Caco-2 (cell line): ENCODE measurements around the gene WDR83. TPM values are rescaled to one million over a fixed set of nuclear protein-coding genes. Genes with fewer than 3 reads are reported as not detected.

Experiments
- BruUV-seq: library from RNA; stranded (reverse); fragments of 400-500 nt; replicated peaks from 2 replicates; lab custom pipeline; 2021; lab: Mats Ljungman, UMichigan
- CTCF ChIA-PET: fragments of 300-600 bp; sonication (Branson Sonifier 250); formaldehyde crosslinking; loops from one replicate; lab custom pipeline; 2022; ENCODE audit warnings: antibody characterized with exemption; lab: Charles Lee
- POLR2A ChIA-PET: fragments of 300-600 bp; sonication (Branson Sonifier 250); formaldehyde crosslinking; loops from one replicate; lab custom pipeline; 2022; ENCODE audit warnings: antibody characterized with exemption; lab: Charles Lee
- DNase-seq, 2 experiments: peaks; one replicate each; pipeline versions ENCODE4 v3.0.0 to v3.0.0-alpha.2; 2020 to 2022
- H3K27me3 ChIP-seq: replicated peaks from 2 replicates; pipeline ENCODE4 v1.6.0; 2011; ENCODE audit warnings: low read length; ENCODE audit not compliant: control insufficient read depth, insufficient read depth
- H3K36me3 ChIP-seq: 2 replicates; pipeline ENCODE4 v1.5.1; 2011; ENCODE audit warnings: low read length; ENCODE audit not compliant: control insufficient read depth, insufficient read depth
- H3K4me1 ChIP-seq: fragments of 250-450 bp; sonication (Bioruptor Pico); 2 replicates; pipeline ENCODE4 v1.5.1; 2020; ENCODE audit warnings: mild to moderate bottlenecking
- H3K4me3 ChIP-seq: 2 replicates; pipeline ENCODE4 v1.5.1; 2011; ENCODE audit warnings: low read depth, mild to moderate bottlenecking, control low read depth, low read length
- H3K9me3 ChIP-seq: fragments of 250-450 bp; sonication (Bioruptor Pico); 2 replicates; pipeline ENCODE4 v1.5.1; 2020; ENCODE audit warnings: mild to moderate bottlenecking, moderate library complexity
- H3K27ac Mint-ChIP-seq: one replicate; pipeline ENCODE4 v1.8.0; 2022; ENCODE audit warnings: mixed read lengths; ENCODE audit not compliant: unreplicated experiment
- H3K27me3 Mint-ChIP-seq: one replicate; pipeline ENCODE4 v1.8.0; 2022; ENCODE audit warnings: mixed read lengths; ENCODE audit not compliant: insufficient read depth, unreplicated experiment
- H3K36me3 Mint-ChIP-seq: one replicate; pipeline ENCODE4 v1.8.0; 2022; ENCODE audit warnings: mild to moderate bottlenecking, mixed read lengths; ENCODE audit not compliant: insufficient read depth, unreplicated experiment
- H3K4me1 Mint-ChIP-seq: one replicate; pipeline ENCODE4 v1.8.0; 2022; ENCODE audit warnings: low read depth, mixed read lengths; ENCODE audit not compliant: unreplicated experiment
- H3K4me3 Mint-ChIP-seq: one replicate; pipeline ENCODE4 v1.8.0; 2022; ENCODE audit warnings: mild to moderate bottlenecking, moderate library complexity, mixed read lengths; ENCODE audit not compliant: unreplicated experiment
- H3K9me3 Mint-ChIP-seq: one replicate; pipeline ENCODE4 v1.8.0; 2022; ENCODE audit warnings: mixed read lengths; ENCODE audit not compliant: unreplicated experiment
- intact Hi-C: fragments of 100-400 bp; cut with micrococcal nuclease; formaldehyde crosslinking; loops from one replicate; pipeline ENCODE4 v1.10.0; 2022; ENCODE audit not compliant: unreplicated experiment
- total RNA-seq: library from RNA; stranded (reverse); gene quantifications from 2 replicates; pipeline ENCODE4 v1.2.3, GENCODE V29; 2022
- TF ChIP-seq, protein P1 (sequence below), 2 experiments: fragments of 200-600 bp in 1 of 2; IDR thresholded peaks; 1 replicate in 1 of 2; 2 replicates in 1 of 2; pipeline versions ENCODE4 v1.5.1 to v1.8.0; 2011 to 2022; ENCODE audit warnings: antibody characterized with exemption in 1 of 2, control low read depth in 1 of 2, inconsistent platforms in 1 of 2, low read depth in 1 of 2, low read length in 1 of 2, mild to moderate bottlenecking in 1 of 2, moderate library complexity in 1 of 2; ENCODE audit not compliant: insufficient read depth in 1 of 2, severe bottlenecking in 1 of 2, unreplicated experiment in 1 of 2

WDR83 gene
- total RNA-seq, 1 experiment from 2014 or later = 17.5 TPM

DNA sequence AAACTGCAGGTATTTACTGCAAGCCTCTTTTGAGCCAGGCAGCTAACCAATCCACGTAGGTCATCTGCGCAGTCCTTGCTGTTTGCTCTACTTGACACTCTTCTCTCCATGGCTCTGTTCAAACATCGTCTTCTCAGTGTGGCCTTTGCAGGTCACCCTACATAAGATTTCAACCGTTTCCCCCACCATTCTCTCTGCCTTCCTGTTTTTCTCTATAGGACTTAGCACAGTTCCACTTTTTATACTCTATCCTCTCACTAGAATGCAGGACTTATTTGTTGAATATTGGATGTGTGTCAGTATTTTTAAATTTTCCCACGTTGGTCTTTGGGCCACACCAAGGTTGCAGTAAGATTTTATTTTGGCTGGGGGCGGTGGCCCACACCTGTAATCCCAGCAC lies 31.5 kb downstream of the WDR83 start:
- Histone ChIP-seq H3K9me3 (no peaks in the 10 kb centered on the region), H3K4me1 (no peaks in the 10 kb centered on the region), H3K36me3 (peaks cover 3% of the 10 kb centered on the region; the same call in 1 of the 2 replicates), H3K4me3 (no peak overlapping the region), H3K27me3 (no peaks in the 10 kb centered on the region)
- H3K4me1 Mint-ChIP-seq = no peaks in the 10 kb centered on the region
- ChIA-PET CTCF (no interaction called here), POLR2A (no interaction called here)
- no peaks in the 10 kb centered on the region for H3K9me3 Mint-ChIP-seq
- H3K36me3 Mint-ChIP-seq = peaks cover 33% of the 10 kb centered on the region
- TF ChIP-seq, protein P1, sequence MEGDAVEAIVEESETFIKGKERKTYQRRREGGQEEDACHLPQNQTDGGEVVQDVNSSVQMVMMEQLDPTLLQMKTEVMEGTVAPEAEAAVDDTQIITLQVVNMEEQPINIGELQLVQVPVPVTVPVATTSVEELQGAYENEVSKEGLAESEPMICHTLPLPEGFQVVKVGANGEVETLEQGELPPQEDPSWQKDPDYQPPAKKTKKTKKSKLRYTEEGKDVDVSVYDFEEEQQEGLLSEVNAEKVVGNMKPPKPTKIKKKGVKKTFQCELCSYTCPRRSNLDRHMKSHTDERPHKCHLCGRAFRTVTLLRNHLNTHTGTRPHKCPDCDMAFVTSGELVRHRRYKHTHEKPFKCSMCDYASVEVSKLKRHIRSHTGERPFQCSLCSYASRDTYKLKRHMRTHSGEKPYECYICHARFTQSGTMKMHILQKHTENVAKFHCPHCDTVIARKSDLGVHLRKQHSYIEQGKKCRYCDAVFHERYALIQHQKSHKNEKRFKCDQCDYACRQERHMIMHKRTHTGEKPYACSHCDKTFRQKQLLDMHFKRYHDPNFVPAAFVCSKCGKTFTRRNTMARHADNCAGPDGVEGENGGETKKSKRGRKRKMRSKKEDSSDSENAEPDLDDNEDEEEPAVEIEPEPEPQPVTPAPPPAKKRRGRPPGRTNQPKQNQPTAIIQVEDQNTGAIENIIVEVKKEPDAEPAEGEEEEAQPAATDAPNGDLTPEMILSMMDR (IDR thresholded peaks at IDR 0.05; ENCODE audit: insufficient read depth in 1 of 2, low read depth in 1 of 2, low read length in 1 of 2, severe bottlenecking in 1 of 2, unreplicated experiment in 1 of 2) = no peak
- DNase-seq = no peak
- H3K27me3 Mint-ChIP-seq = no peaks in the 10 kb centered on the region
- intact Hi-C loops = no loop called here
- peak overlapping the region; percentile 38 for H3K4me3 Mint-ChIP-seq
- no peak overlapping the region for H3K27ac Mint-ChIP-seq
- BruUV-seq = no TSS peak

DNA sequence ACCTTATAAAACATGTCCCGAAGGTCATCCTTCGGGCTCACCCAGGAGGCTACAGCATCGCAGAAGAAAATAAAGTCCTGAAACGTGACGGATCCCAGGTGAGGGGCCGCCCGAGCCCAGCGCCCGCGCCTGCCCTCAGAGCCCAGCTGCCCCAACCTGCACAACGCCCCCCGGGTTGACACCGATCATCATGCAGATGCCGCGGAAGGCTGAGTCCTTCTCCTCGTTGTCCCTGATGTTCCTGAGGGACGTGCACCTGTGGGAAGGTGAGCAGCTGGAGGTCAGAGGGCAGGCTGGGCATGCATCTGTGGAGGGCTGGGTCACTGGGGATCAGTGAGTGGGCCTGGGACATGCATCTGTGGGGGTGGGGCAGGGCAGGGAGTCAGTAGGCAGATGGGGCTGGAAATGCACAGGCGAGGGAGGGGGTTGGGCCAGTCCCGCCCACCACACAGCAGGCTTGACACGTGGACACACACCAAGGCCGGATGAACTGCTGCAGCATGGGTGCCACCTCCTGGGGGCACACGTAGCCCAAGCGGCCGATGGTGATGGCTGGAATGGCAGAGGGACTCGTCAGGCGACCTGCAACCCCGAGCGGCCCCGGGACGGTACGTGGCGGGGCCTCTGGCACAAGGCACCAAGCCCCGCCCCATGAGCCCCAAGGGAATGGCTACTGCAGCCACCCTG lies 35.1 kb downstream of the WDR83 start:
- Mint-ChIP-seq H3K9me3 (no peaks in the 10 kb centered on the region), H3K36me3 (peaks cover 62% of the 10 kb centered on the region), H3K27ac (no peak overlapping the region), H3K4me3 (no peak overlapping the region), H3K27me3 (no peaks in the 10 kb centered on the region), H3K4me1 (no peaks in the 10 kb centered on the region)
- TF ChIP-seq, protein P1 (IDR thresholded peaks at IDR 0.05; ENCODE audit: insufficient read depth in 1 of 2, low read depth in 1 of 2, low read length in 1 of 2, severe bottlenecking in 1 of 2, unreplicated experiment in 1 of 2) = no peak
- Histone ChIP-seq H3K4me1 (no peaks in the 10 kb centered on the region), H3K4me3 (no peak overlapping the region), H3K27me3 (no peaks in the 10 kb centered on the region), H3K36me3 (peaks cover 3% of the 10 kb centered on the region; the same call in 1 of the 2 replicates), H3K9me3 (no peaks in the 10 kb centered on the region)
- DNase-seq = no peak
- CTCF ChIA-PET = no interaction called here
- no TSS peak for BruUV-seq
- POLR2A ChIA-PET = interaction anchor here (0.6 kb wide), 1 partner anchor 40 kb away, joined by 3 read pairs; no protein-coding TSS in a partner anchor
- intact Hi-C loops = no loop called here

DNA sequence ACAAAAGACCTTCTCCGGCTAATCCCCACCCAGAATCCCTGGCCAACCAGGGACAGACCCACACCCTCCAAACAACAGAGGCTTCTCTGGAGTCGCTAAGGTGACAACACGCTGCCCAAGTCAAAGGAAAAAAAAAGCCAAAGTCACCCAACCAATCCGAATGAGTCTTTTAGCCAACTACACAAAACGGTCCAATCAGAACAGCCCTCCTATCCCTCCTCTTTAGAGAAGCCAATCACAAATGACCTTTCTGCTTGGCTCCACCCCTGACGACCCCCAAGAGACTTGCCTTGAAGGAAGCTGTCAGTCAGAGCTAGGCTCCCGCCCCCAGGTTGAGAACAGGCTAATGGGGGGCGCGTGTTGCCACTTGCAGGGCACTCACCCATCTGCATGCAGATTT lies 36.4 kb downstream of the WDR83 start:
- no peak overlapping the region for H3K4me3 Mint-ChIP-seq
- no peaks in the 10 kb centered on the region for H3K27me3 Mint-ChIP-seq
- BruUV-seq = no TSS peak
- TF ChIP-seq, protein P1 (IDR thresholded peaks at IDR 0.05; ENCODE audit: insufficient read depth in 1 of 2, low read depth in 1 of 2, low read length in 1 of 2, severe bottlenecking in 1 of 2, unreplicated experiment in 1 of 2) = no peak
- POLR2A ChIA-PET = interaction anchor here (0.6 kb wide), 1 partner anchor 243 kb away, joined by 6 read pairs; no protein-coding TSS in a partner anchor
- H3K36me3 ChIP-seq = peaks cover 3% of the 10 kb centered on the region; the same call in 1 of the 2 replicates
- CTCF ChIA-PET = interaction anchor here (0.6 kb wide), 1 partner anchor 41 kb away, joined by 3 read pairs; no protein-coding TSS in a partner anchor
- no peaks in the 10 kb centered on the region for H3K4me1 Mint-ChIP-seq
- no peak overlapping the region for H3K27ac Mint-ChIP-seq
- no peaks in the 10 kb centered on the region for H3K9me3 Mint-ChIP-seq
- H3K4me3 ChIP-seq = no peak overlapping the region
- intact Hi-C loops = no loop called here
- no peaks in the 10 kb centered on the region for H3K27me3 ChIP-seq
- H3K36me3 Mint-ChIP-seq = peaks cover 74% of the 10 kb centered on the region
- H3K9me3 ChIP-seq = no peaks in the 10 kb centered on the region
- peak; percentile 60 to 64 for DNase-seq
- H3K4me1 ChIP-seq = no peaks in the 10 kb centered on the region
